Prostate gland (tissue), 2 donors: ENCODE measurements around the gene ITM2C.

Experiments used
- POLR2A ChIP-seq: fragments of 450-650 bp; IDR thresholded peaks from one replicate; pipeline ENCODE4 v1.6.1; 2016; ENCODE audit warnings: antibody characterized with exemption, mild to moderate bottlenecking
- POLR2AphosphoS5 ChIP-seq: sonication (generic); formaldehyde crosslinking; IDR thresholded peaks from one replicate; pipeline ENCODE4 v1.6.1; 2017; ENCODE audit warnings: antibody characterized with exemption
- TF ChIP-seq, protein P1 (sequence below), 4 experiments: fragments of 200-600 bp in 2 of 4; fragments of 450-650 bp in 2 of 4; sonication (generic) in 2 of 4; IDR thresholded peaks; 1 replicate in 3 of 4; 2 replicates in 1 of 4; pipeline ENCODE4 v1.5.1; 2016 to 2019; ENCODE audit warnings: antibody characterized with exemption in 4 of 4, mild to moderate bottlenecking in 2 of 4, moderate library complexity in 2 of 4

GRCh38 chr2:230907361-230908091 lies 42.8 kb downstream of the ITM2C start:
- TF ChIP-seq POLR2A (no peak), POLR2AphosphoS5 (no peak)
- TF ChIP-seq, protein P1, sequence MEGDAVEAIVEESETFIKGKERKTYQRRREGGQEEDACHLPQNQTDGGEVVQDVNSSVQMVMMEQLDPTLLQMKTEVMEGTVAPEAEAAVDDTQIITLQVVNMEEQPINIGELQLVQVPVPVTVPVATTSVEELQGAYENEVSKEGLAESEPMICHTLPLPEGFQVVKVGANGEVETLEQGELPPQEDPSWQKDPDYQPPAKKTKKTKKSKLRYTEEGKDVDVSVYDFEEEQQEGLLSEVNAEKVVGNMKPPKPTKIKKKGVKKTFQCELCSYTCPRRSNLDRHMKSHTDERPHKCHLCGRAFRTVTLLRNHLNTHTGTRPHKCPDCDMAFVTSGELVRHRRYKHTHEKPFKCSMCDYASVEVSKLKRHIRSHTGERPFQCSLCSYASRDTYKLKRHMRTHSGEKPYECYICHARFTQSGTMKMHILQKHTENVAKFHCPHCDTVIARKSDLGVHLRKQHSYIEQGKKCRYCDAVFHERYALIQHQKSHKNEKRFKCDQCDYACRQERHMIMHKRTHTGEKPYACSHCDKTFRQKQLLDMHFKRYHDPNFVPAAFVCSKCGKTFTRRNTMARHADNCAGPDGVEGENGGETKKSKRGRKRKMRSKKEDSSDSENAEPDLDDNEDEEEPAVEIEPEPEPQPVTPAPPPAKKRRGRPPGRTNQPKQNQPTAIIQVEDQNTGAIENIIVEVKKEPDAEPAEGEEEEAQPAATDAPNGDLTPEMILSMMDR (IDR thresholded peaks at IDR 0.05) = no peak
